Endothelial cell of umbilical vein (primary cell): ENCODE measurements around the gene MSX2. TPM values are rescaled to one million over a fixed set of nuclear protein-coding genes. Genes with fewer than 3 reads are reported as not detected.

Experiments
- BruUV-seq: library from RNA; stranded (reverse); fragments of 400-500 nt; replicated peaks from 2 replicates; lab custom pipeline; 2021; lab: Mats Ljungman, UMichigan
- CTCF ChIA-PET: fragments of 300-600, 350-600 bp; sonication (Branson Sonifier 250); formaldehyde crosslinking; loops from one replicate; lab custom pipeline; 2021; ENCODE audit warnings: antibody characterized with exemption, inconsistent platforms; lab: Charles Lee
- POLR2A ChIA-PET: fragments of 300-600, 350-600 bp; sonication (Branson Sonifier 250); formaldehyde crosslinking; loops from one replicate; lab custom pipeline; 2021; ENCODE audit warnings: antibody characterized with exemption, inconsistent platforms; lab: Charles Lee
- DNase-seq: peaks from one replicate; pipeline ENCODE4 v3.0.0-alpha.2; 2011; ENCODE audit warnings: low read depth, low spot score
- FAIRE-seq: peaks from 2 replicates; lab custom pipeline; 2011; peaks lifted over from hg19 to GRCh38; lab: Jason Lieb, UNC
- H2AFZ ChIP-seq: 2 replicates; pipeline ENCODE4 v1.6.0; 2012; ENCODE audit warnings: low read depth, low read length, control low read depth, inconsistent platforms
- H3K27ac ChIP-seq: 2 replicates; pipeline ENCODE4 v1.5.1; 2011; ENCODE audit warnings: low read depth, mild to moderate bottlenecking, control low read depth, low read length, moderate library complexity; ENCODE audit not compliant: insufficient read depth
- H3K27me3 ChIP-seq, 2 experiments: 2 replicates each; pipeline versions ENCODE4 v1.6.0 to v1.6.1; 2011; ENCODE audit warnings: low read length in 2 of 2, mixed read lengths in 1 of 2; ENCODE audit not compliant: control insufficient read depth in 2 of 2, insufficient read depth in 2 of 2
- H3K36me3 ChIP-seq, 2 experiments: 2 replicates in 1 of 2; 3 replicates in 1 of 2; pipeline ENCODE4 v1.5.1; 2011; ENCODE audit warnings: low read length in 2 of 2, mild to moderate bottlenecking in 1 of 2, moderate library complexity in 1 of 2; ENCODE audit not compliant: control insufficient read depth in 2 of 2, insufficient read depth in 2 of 2; ENCODE audit errors: extremely low read depth in 1 of 2
- H3K4me1 ChIP-seq: 3 replicates; pipeline ENCODE4 v1.5.1; 2011; ENCODE audit warnings: mild to moderate bottlenecking, low read length; ENCODE audit not compliant: control insufficient read depth, insufficient read depth; ENCODE audit errors: extremely low read depth
- H3K4me2 ChIP-seq: 2 replicates; pipeline ENCODE4 v1.6.1; 2011; ENCODE audit warnings: low read length, control low read depth, mixed read lengths; ENCODE audit not compliant: insufficient read depth
- H3K4me3 ChIP-seq, 3 experiments: fragments of 200-600 bp in 1 of 3; sonication (generic), shearing (Covaris generic) in 1 of 3; replicated peaks in 1 of 3; 2 replicates each; pipeline ENCODE4 v1.5.1; 2011 to 2016; ENCODE audit warnings: control low read depth in 3 of 3, low read length in 3 of 3, mild to moderate bottlenecking in 2 of 3, inconsistent platforms in 1 of 3, low read depth in 1 of 3, moderate library complexity in 1 of 3; ENCODE audit not compliant: insufficient read depth in 1 of 3
- H3K79me2 ChIP-seq: 2 replicates; pipeline ENCODE4 v1.6.0; 2012; ENCODE audit warnings: low read length, inconsistent platforms; ENCODE audit not compliant: control insufficient read depth, insufficient read depth
- H3K9ac ChIP-seq: replicated peaks from 2 replicates; pipeline ENCODE3; 2011; ENCODE audit warnings: low read length, control low read depth; ENCODE audit not compliant: insufficient read depth; ENCODE audit errors: extremely low read depth
- H3K9me1 ChIP-seq: replicated peaks from 3 replicates; pipeline ENCODE4 v1.6.0; 2011; ENCODE audit warnings: mild to moderate bottlenecking, low read length; ENCODE audit not compliant: control insufficient read depth, insufficient read depth; ENCODE audit errors: extremely low read depth
- H3K9me3 ChIP-seq: replicated peaks from 2 replicates; pipeline ENCODE4 v1.5.1; 2012; ENCODE audit warnings: low read length, inconsistent platforms; ENCODE audit not compliant: control insufficient read depth, insufficient read depth
- H4K20me1 ChIP-seq: replicated peaks from 2 replicates; pipeline ENCODE3; 2011; ENCODE audit warnings: mild to moderate bottlenecking, low read length; ENCODE audit not compliant: control insufficient read depth, insufficient read depth; ENCODE audit errors: extremely low read depth
- CTCF ChIP-seq, 2 donors: IDR thresholded peaks; 1 replicate in 1 of 2; 2 replicates in 1 of 2; pipeline ENCODE4 v1.5.1; 2011; ENCODE audit warnings: low read length in 2 of 2, mild to moderate bottlenecking in 2 of 2, moderate library complexity in 2 of 2, control low read depth in 1 of 2, inconsistent platforms in 1 of 2, low read depth in 1 of 2; ENCODE audit not compliant: insufficient read depth in 1 of 2; ENCODE audit errors: extremely low read depth in 1 of 2
- EZH2 ChIP-seq: IDR thresholded peaks from 2 replicates; pipeline ENCODE4 v1.6.1; 2012; ENCODE audit warnings: borderline replicate concordance, low read depth, mild to moderate bottlenecking, moderate library complexity, low read length, inconsistent platforms; ENCODE audit not compliant: severe bottlenecking
- FOS ChIP-seq: IDR thresholded peaks from 2 replicates; pipeline ENCODE4 v1.6.1; 2011; ENCODE audit warnings: mild to moderate bottlenecking, low read length, moderate library complexity, borderline replicate concordance; ENCODE audit not compliant: insufficient read depth
- GATA2 ChIP-seq: IDR thresholded peaks from 2 replicates; pipeline ENCODE4 v1.7.0; 2011; ENCODE audit warnings: low read depth, mild to moderate bottlenecking, moderate library complexity, mixed read lengths, low read length; ENCODE audit not compliant: insufficient read length, insufficient read depth
- JUN ChIP-seq: IDR thresholded peaks from 2 replicates; pipeline ENCODE4 v1.6.1; 2011; ENCODE audit warnings: borderline replicate concordance, low read depth; ENCODE audit not compliant: insufficient read length, insufficient read depth
- MAX ChIP-seq: IDR thresholded peaks from 2 replicates; pipeline ENCODE4 v1.6.1; 2011; ENCODE audit not compliant: insufficient read depth, insufficient read length
- MYC ChIP-seq: IDR thresholded peaks from one replicate; pipeline ENCODE4 v1.6.1; 2011; ENCODE audit warnings: mild to moderate bottlenecking, low read depth, low read length
- POLR2A ChIP-seq: IDR thresholded peaks from 2 replicates; pipeline ENCODE4 v1.6.1; 2012; ENCODE audit warnings: low read depth, mild to moderate bottlenecking, control low read depth, low read length
- POLR2AphosphoS5 ChIP-seq: IDR thresholded peaks from 2 replicates; pipeline ENCODE4 v1.6.1; 2012; ENCODE audit warnings: low read depth, mild to moderate bottlenecking, control low read depth, low read length, moderate library complexity; ENCODE audit not compliant: insufficient read depth
- dilution Hi-C: fragments of 300-500 bp; cut with MboI; formaldehyde crosslinking; loops from one replicate; pipeline ENCODE4 v1.15.0; 2019; ENCODE audit warnings: low sequenced_read_pairs; ENCODE audit not compliant: extremely low pct_ligation_motif_present
- intact Hi-C: fragments of 100-400 bp; cut with micrococcal nuclease; formaldehyde crosslinking; loops from one replicate; pipeline ENCODE4 v1.10.0; 2022
- polyA plus RNA-seq, 4 experiments: library from polyadenylated mRNA; depleted of rRNA in 3 of 4; stranded (reverse) in 3 of 4; unstranded in 1 of 4; fragments of >200 nt; gene quantifications; 2 replicates each; pipeline versions ENCODE4 v1.2.1 to v1.2.3, GENCODE V29; 2011 to 2012; ENCODE audit warnings: missing spikeins in 1 of 4
- total RNA-seq: library from RNA; stranded (reverse); gene quantifications from 2 replicates; pipeline ENCODE4 v1.2.3, GENCODE V29; 2021

MSX2 gene
- total and polyA plus RNA-seq, 2 donors (not counting 3 experiments of a cell fraction or from before 2014, with no cell fraction given) = not detected

GRCh38 chr5:174722500-174722899 is 1.9 kb upstream of the MSX2 start:
- FAIRE-seq (no peak), DNase-seq (no peak)
- no peaks in the 10 kb centered on the region for H3K9me3 ChIP-seq
- POLR2A ChIA-PET = no interaction called here
- no peak overlapping the region for H3K27ac ChIP-seq
- H3K9me1 ChIP-seq = no peaks in the 10 kb centered on the region
- dilution Hi-C loops = no loop called here
- no peak overlapping the region for H3K4me2 ChIP-seq
- H3K9ac ChIP-seq = no peak overlapping the region
- H2AFZ ChIP-seq = no peak overlapping the region
- peaks cover 41 to 50% of the 10 kb centered on the region in 2 experiments for H3K27me3 ChIP-seq
- H3K36me3 ChIP-seq = no peaks in the 10 kb centered on the region
- H4K20me1 ChIP-seq = no peaks in the 10 kb centered on the region
- TF ChIP-seq POLR2AphosphoS5 (no peak), CTCF (IDR thresholded peaks at IDR 0.05; ENCODE audit: extremely low read depth in 1 of 2, insufficient read depth in 1 of 2, low read depth in 1 of 2, low read length in 2 of 2) (no peak), POLR2A (no peak), FOS (no peak)
- CTCF ChIA-PET = no interaction called here
- no peaks in the 10 kb centered on the region for H3K4me1 ChIP-seq
- H3K79me2 ChIP-seq = no peaks in the 10 kb centered on the region
- no TSS peak for BruUV-seq
- H3K4me3 ChIP-seq = no peak overlapping the region
- intact Hi-C loops = no loop called here

- no TSS peak for BruUV-seq
- dilution Hi-C loops = no loop called here
- intact Hi-C loops = no loop called here
Measured at GRCh38 chr5:174723315-174723978, 935 bp upstream of the MSX2 start.

More at GRCh38 chr5:174723315-174723978, 935 bp upstream of the MSX2 start:
- H3K27me3 ChIP-seq = peaks cover 41 to 50% of the 10 kb centered on the region in 2 experiments
- no peak overlapping the region for H3K9ac ChIP-seq
- no peak overlapping the region for H2AFZ ChIP-seq
- no peaks in the 10 kb centered on the region for H4K20me1 ChIP-seq
- no peak for DNase-seq
- H3K4me1 ChIP-seq = no peaks in the 10 kb centered on the region
- H3K9me1 ChIP-seq = no peaks in the 10 kb centered on the region
- POLR2A ChIA-PET = no interaction called here
- TF ChIP-seq FOS (no peak), MYC (no peak), CTCF (IDR thresholded peaks at IDR 0.05; ENCODE audit: extremely low read depth in 1 of 2, insufficient read depth in 1 of 2, low read depth in 1 of 2, low read length in 2 of 2) (no peak), GATA2 (no peak), EZH2 (no peak), POLR2AphosphoS5 (no peak), MAX (no peak), POLR2A (no peak), JUN (no peak)
- H3K4me2 ChIP-seq = no peak overlapping the region
- no peak for FAIRE-seq
- CTCF ChIA-PET = no interaction called here
- H3K27ac ChIP-seq = no peak overlapping the region
- no peaks in the 10 kb centered on the region for H3K79me2 ChIP-seq
- H3K4me3 ChIP-seq = no peak overlapping the region
- no peaks in the 10 kb centered on the region for H3K36me3 ChIP-seq
- no peaks in the 10 kb centered on the region for H3K9me3 ChIP-seq
